Stomach (tissue), 4 donors: ENCODE data around the gene SDCBP2.
A peak's percentile ranks its signal among the peaks of the same experiment; 100 is the strongest.

Source experiments
- POLR2A ChIP-seq, 4 donors: fragments of 450-650 bp; IDR thresholded peaks; one replicate each; pipeline ENCODE4 v1.6.1; 2016; ENCODE audit warnings: antibody characterized with exemption in 4 of 4, control low read depth in 2 of 4, mild to moderate bottlenecking in 1 of 4, moderate library complexity in 1 of 4
- POLR2AphosphoS5 ChIP-seq, 3 donors: sonication (generic); formaldehyde crosslinking; IDR thresholded peaks; one replicate each; pipeline ENCODE4 v1.6.1; 2016; ENCODE audit warnings: antibody characterized with exemption in 3 of 3
- TF ChIP-seq, protein P1 (sequence below), 7 experiments: fragments of 450-650 bp in 4 of 7; fragments of 200-600 bp in 3 of 7; sonication (generic) in 3 of 7; IDR thresholded peaks; one replicate each; pipeline ENCODE4 v1.5.1; 2016 to 2019; ENCODE audit warnings: antibody characterized with exemption in 7 of 7, control low read depth in 2 of 7, mild to moderate bottlenecking in 1 of 7

DNA sequence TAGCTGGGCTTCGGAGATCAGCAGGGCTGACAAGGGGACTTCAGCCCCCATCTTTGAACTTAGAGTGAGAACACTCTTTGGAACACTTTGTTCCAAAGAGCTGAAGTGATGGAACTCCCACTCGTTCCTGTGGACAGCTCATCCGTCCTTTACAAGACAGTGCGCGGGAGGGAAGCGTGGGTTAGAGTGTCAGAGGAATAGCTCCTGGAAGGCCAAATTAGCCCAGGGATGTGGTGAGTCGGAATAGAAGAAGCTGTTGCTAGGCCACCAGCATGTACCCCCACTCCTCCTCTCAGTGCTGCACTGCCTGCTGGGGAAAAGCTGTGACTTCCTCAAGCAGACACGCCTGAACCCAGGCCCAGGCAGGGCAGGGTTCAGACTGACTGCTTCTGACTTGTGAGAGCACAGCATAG is 1.7 kb downstream of the SDCBP2 start:
- TF ChIP-seq, protein P1, sequence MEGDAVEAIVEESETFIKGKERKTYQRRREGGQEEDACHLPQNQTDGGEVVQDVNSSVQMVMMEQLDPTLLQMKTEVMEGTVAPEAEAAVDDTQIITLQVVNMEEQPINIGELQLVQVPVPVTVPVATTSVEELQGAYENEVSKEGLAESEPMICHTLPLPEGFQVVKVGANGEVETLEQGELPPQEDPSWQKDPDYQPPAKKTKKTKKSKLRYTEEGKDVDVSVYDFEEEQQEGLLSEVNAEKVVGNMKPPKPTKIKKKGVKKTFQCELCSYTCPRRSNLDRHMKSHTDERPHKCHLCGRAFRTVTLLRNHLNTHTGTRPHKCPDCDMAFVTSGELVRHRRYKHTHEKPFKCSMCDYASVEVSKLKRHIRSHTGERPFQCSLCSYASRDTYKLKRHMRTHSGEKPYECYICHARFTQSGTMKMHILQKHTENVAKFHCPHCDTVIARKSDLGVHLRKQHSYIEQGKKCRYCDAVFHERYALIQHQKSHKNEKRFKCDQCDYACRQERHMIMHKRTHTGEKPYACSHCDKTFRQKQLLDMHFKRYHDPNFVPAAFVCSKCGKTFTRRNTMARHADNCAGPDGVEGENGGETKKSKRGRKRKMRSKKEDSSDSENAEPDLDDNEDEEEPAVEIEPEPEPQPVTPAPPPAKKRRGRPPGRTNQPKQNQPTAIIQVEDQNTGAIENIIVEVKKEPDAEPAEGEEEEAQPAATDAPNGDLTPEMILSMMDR (IDR thresholded peaks at IDR 0.05), result no peak
- TF ChIP-seq POLR2A (IDR thresholded peaks at IDR 0.05), result no peak
- peak in 2 of 3 donors; percentile 31 to 57 for TF ChIP-seq POLR2AphosphoS5 (IDR thresholded peaks at IDR 0.05)
